H1 (cell line): ENCODE measurements around the gene FOXP2. TPM values are rescaled to one million over a fixed set of nuclear protein-coding genes. Genes with fewer than 3 reads are reported as not detected.

Experiments used
- CTCF ChIA-PET: fragments of 300-600 bp; sonication (Branson Sonifier 250); formaldehyde crosslinking; loops from one replicate; lab custom pipeline; 2021; ENCODE audit not compliant: partially characterized antibody; lab: Charles Lee
- POLR2A ChIA-PET: fragments of 300-600 bp; sonication (Branson Sonifier 250); formaldehyde crosslinking; loops from one replicate; lab custom pipeline; 2021; ENCODE audit warnings: inconsistent platforms; ENCODE audit not compliant: partially characterized antibody; lab: Charles Lee
- DNase-seq, 2 experiments: peaks; one replicate each; pipeline versions ENCODE4 v3.0.0 to v3.0.0-alpha.2; 2010 to 2022; ENCODE audit warnings: low spot score in 2 of 2, low read depth in 1 of 2, mixed read lengths in 1 of 2
- FAIRE-seq: peaks from 2 replicates; lab custom pipeline; 2011; peaks lifted over from hg19 to GRCh38; lab: Jason Lieb, UNC
- H2AFZ ChIP-seq: 2 replicates; pipeline ENCODE4 v1.8.1; 2012; ENCODE audit warnings: low read length, inconsistent platforms
- H2AK5ac ChIP-seq: 2 replicates; pipeline ENCODE4 v1.6.1; 2013; ENCODE audit warnings: low read depth, low read length
- H2BK120ac ChIP-seq: replicated peaks from 2 replicates; pipeline ENCODE3; 2013; ENCODE audit warnings: low read depth, low read length, inconsistent platforms
- H2BK12ac ChIP-seq: 2 replicates; pipeline ENCODE4 v1.6.1; 2013; ENCODE audit warnings: low read depth, low read length
- H2BK15ac ChIP-seq: 2 replicates; pipeline ENCODE4 v1.6.1; 2013; ENCODE audit warnings: low read length
- H2BK20ac ChIP-seq: 2 replicates; pipeline ENCODE4 v1.6.1; 2013; ENCODE audit warnings: low read length
- H2BK5ac ChIP-seq: 2 replicates; pipeline ENCODE4 v1.6.1; 2013; ENCODE audit warnings: low read depth, low read length
- H3K14ac ChIP-seq: 2 replicates; pipeline ENCODE4 v1.6.1; 2013; ENCODE audit warnings: inconsistent platforms; ENCODE audit not compliant: insufficient read length
- H3K18ac ChIP-seq: 2 replicates; pipeline ENCODE4 v1.6.1; 2013; ENCODE audit warnings: low read length; ENCODE audit errors: extremely low read depth
- H3K23ac ChIP-seq: 2 replicates; pipeline ENCODE4 v1.6.1; 2013; ENCODE audit warnings: inconsistent platforms; ENCODE audit not compliant: insufficient read length
- H3K23me2 ChIP-seq: 2 replicates; pipeline ENCODE4 v1.6.1; 2013; ENCODE audit warnings: low read depth, low read length
- H3K27ac ChIP-seq: 2 replicates; pipeline ENCODE4 v1.6.1; 2011; ENCODE audit warnings: low read depth, low read length, inconsistent platforms
- H3K27me3 ChIP-seq, 4 experiments: replicated peaks in 1 of 4; 1 replicate in 1 of 4; 2 replicates in 3 of 4; pipeline versions ENCODE4 v1.6.1 to v1.8.1; 2011 to 2013; ENCODE audit warnings: low read length in 3 of 4, mild to moderate bottlenecking in 3 of 4, inconsistent platforms in 2 of 4, mixed read lengths in 2 of 4, moderate library complexity in 1 of 4; ENCODE audit not compliant: control insufficient read depth in 3 of 4, insufficient read depth in 3 of 4; ENCODE audit errors: extremely low read depth in 1 of 4
- H3K36me3 ChIP-seq, 4 experiments: 2 replicates each; pipeline versions ENCODE4 v1.6.1 to v1.8.1; 2011 to 2013; ENCODE audit warnings: mild to moderate bottlenecking in 4 of 4, low read length in 3 of 4, moderate library complexity in 2 of 4, control low read depth in 1 of 4, inconsistent platforms in 1 of 4; ENCODE audit not compliant: insufficient read depth in 4 of 4, control insufficient read depth in 2 of 4
- H3K4ac ChIP-seq: replicated peaks from 2 replicates; pipeline ENCODE3; 2013; ENCODE audit warnings: low read length, low read depth, mixed read lengths, inconsistent platforms; ENCODE audit not compliant: insufficient read length
- H3K4me1 ChIP-seq, 4 experiments: replicated peaks in 1 of 4; 1 replicate in 1 of 4; 2 replicates in 3 of 4; pipeline versions ENCODE4 v1.6.1 to v1.8.1; 2011 to 2013; ENCODE audit warnings: low read length in 3 of 4, inconsistent platforms in 2 of 4, mixed read lengths in 1 of 4; ENCODE audit not compliant: insufficient read depth in 4 of 4, control insufficient read depth in 3 of 4
- H3K4me2 ChIP-seq, 2 experiments: 2 replicates each; pipeline versions ENCODE4 v1.6.1 to v1.8.1; 2011 to 2013; ENCODE audit warnings: low read depth in 2 of 2, low read length in 2 of 2, control low read depth in 1 of 2, inconsistent platforms in 1 of 2, mild to moderate bottlenecking in 1 of 2; ENCODE audit not compliant: insufficient read depth in 1 of 2
- H3K4me3 ChIP-seq, 4 experiments: fragments of 200-600, 300-600 bp in 1 of 4; sonication (generic), shearing (Covaris generic), sonication (Bioruptor Twin) in 1 of 4; 2 replicates each; pipeline versions ENCODE4 v1.5.1 to v1.8.1; 2011 to 2016; ENCODE audit warnings: low read length in 4 of 4, low read depth in 3 of 4, control low read depth in 2 of 4, inconsistent platforms in 2 of 4, mild to moderate bottlenecking in 2 of 4, mixed read lengths in 1 of 4, moderate library complexity in 1 of 4; ENCODE audit not compliant: insufficient read depth in 2 of 4; ENCODE audit errors: extremely low read depth in 1 of 4
- H3K56ac ChIP-seq: replicated peaks from 2 replicates; pipeline ENCODE3; 2013; ENCODE audit warnings: low read depth, mild to moderate bottlenecking, mixed read lengths, low read length, inconsistent platforms; ENCODE audit not compliant: insufficient read length
- H3K79me1 ChIP-seq: 2 replicates; pipeline ENCODE4 v1.6.1; 2013; ENCODE audit warnings: low read depth, low read length, control low read depth
- H3K79me2 ChIP-seq, 2 experiments: 2 replicates each; pipeline versions ENCODE4 v1.6.1 to v1.8.1; 2012 to 2013; ENCODE audit warnings: low read length in 2 of 2, mild to moderate bottlenecking in 2 of 2, inconsistent platforms in 1 of 2; ENCODE audit not compliant: insufficient read depth in 2 of 2, control insufficient read depth in 1 of 2
- H3K9ac ChIP-seq, 4 experiments: replicated peaks in 1 of 4; 1 replicate in 1 of 4; 2 replicates in 3 of 4; pipeline versions ENCODE4 v1.6.1 to v1.8.1; 2011 to 2013; ENCODE audit warnings: low read depth in 3 of 4, low read length in 3 of 4, control low read depth in 2 of 4, mild to moderate bottlenecking in 2 of 4, moderate library complexity in 2 of 4, inconsistent platforms in 1 of 4; ENCODE audit errors: extremely low read depth in 1 of 4
- H3K9me3 ChIP-seq, 2 experiments: 2 replicates each; pipeline versions ENCODE4 v1.6.1 to v1.8.1; 2012 to 2013; ENCODE audit warnings: mild to moderate bottlenecking in 2 of 2, moderate library complexity in 2 of 2, control low read depth in 1 of 2, inconsistent platforms in 1 of 2, low read depth in 1 of 2, low read length in 1 of 2, mixed read lengths in 1 of 2; ENCODE audit not compliant: insufficient read depth in 2 of 2
- H4K20me1 ChIP-seq, 2 experiments: replicated peaks in 1 of 2; 2 replicates each; pipeline versions ENCODE3 to v1.8.1; 2011 to 2013; ENCODE audit warnings: inconsistent platforms in 2 of 2, low read length in 2 of 2, mild to moderate bottlenecking in 1 of 2; ENCODE audit not compliant: insufficient read depth in 2 of 2, control insufficient read depth in 1 of 2
- H4K5ac ChIP-seq: 2 replicates; pipeline ENCODE4 v1.6.1; 2013; ENCODE audit warnings: low read length, low read depth, mixed read lengths, inconsistent platforms; ENCODE audit not compliant: insufficient read length
- H4K8ac ChIP-seq: 2 replicates; pipeline ENCODE4 v1.8.0; 2013; ENCODE audit warnings: mild to moderate bottlenecking, moderate library complexity, low read length, inconsistent platforms; ENCODE audit not compliant: insufficient read depth; ENCODE audit errors: extremely low read depth
- H4K91ac ChIP-seq: replicated peaks from 2 replicates; pipeline ENCODE3; 2013; ENCODE audit warnings: low read length, mixed read lengths, inconsistent platforms; ENCODE audit not compliant: insufficient read length
- KDM1A ChIP-seq: fragments of 200-600, 300-600 bp; sonication (generic); IDR thresholded peaks from 2 replicates; pipeline ENCODE4 v1.7.1; 2016; ENCODE audit warnings: mild to moderate bottlenecking, low read length, borderline replicate concordance
- RAD21 ChIP-seq, 2 experiments: IDR thresholded peaks in 1 of 2; conservative IDR thresholded peaks in 1 of 2; 2 replicates each; pipeline ENCODE4 v1.6.1; 2011; ENCODE audit warnings: low read depth in 2 of 2, low read length in 2 of 2, improper control_type of control experiment in 1 of 2, inconsistent platforms in 1 of 2, mild to moderate bottlenecking in 1 of 2, moderate library complexity in 1 of 2
- RBBP5 ChIP-seq: IDR thresholded peaks from 2 replicates; pipeline ENCODE4 v1.7.1; 2012; ENCODE audit warnings: low read depth, mild to moderate bottlenecking, inconsistent platforms, low read length, moderate library complexity, borderline replicate concordance
- SIX5 ChIP-seq: IDR thresholded peaks from 2 replicates; pipeline ENCODE4 v1.6.1; 2011; ENCODE audit warnings: mild to moderate bottlenecking, low read depth, low read length
- SUZ12 ChIP-seq: fragments of 200-600 bp; sonication (generic); IDR thresholded peaks from 2 replicates; pipeline ENCODE4 v1.6.1; 2012; ENCODE audit warnings: mild to moderate bottlenecking, inconsistent platforms, low read length, moderate library complexity, mixed read lengths
- TAF7 ChIP-seq: optimal IDR thresholded peaks from 2 replicates; pipeline ENCODE3; 2011; ENCODE audit warnings: low read depth, mild to moderate bottlenecking, inconsistent platforms, low read length, moderate library complexity, borderline replicate concordance
- TCF12 ChIP-seq: IDR thresholded peaks from 2 replicates; pipeline ENCODE4 v1.6.1; 2011; ENCODE audit warnings: low read depth, mild to moderate bottlenecking, low read length
- WGBS, 2 experiments: shearing (Covaris generic) in 1 of 2; methylation state at CpG; one replicate each; pipeline versions ENCODE4 v1.1.6 to v1.1.7; 2013 to 2015; ENCODE audit warnings: low lambda C conversion rate in 2 of 2, mixed read lengths in 2 of 2, inconsistent platforms in 1 of 2, low coverage in 1 of 2, missing lambda C conversion rate in 1 of 2; ENCODE audit not compliant: insufficient replicate concordance in 2 of 2, insufficient coverage in 1 of 2, insufficient read length in 1 of 2; ENCODE audit errors: extremely low coverage in 1 of 2, missing lambda C conversion rate in 1 of 2; 5-methylcytosine and 5-hydroxymethylcytosine counted together
- polyA plus RNA-seq, 7 experiments: library from polyadenylated mRNA; depleted of rRNA in 3 of 7; stranded (reverse) in 5 of 7; unstranded in 2 of 7; fragments of >200 nt in 5 of 7; fragments of 200-250 nt in 2 of 7; gene quantifications; 1 replicate in 5 of 7; 2 replicates in 1 of 7; 4 replicates in 1 of 7; pipeline versions ENCODE4 v1.2.1 to v1.2.3, GENCODE V29; 2011 to 2013; ENCODE audit warnings: missing spikeins in 2 of 7, mixed read lengths in 2 of 7
- total RNA-seq: library from RNA; stranded (reverse); fragmentation: NEBNext Ultra II Directional; extraction: Animal tissue kit (Norgen Biotek cat#: 25700); gene quantifications from 2 replicates; pipeline ENCODE4 v1.2.1, GENCODE V29; 2021

FOXP2 gene
- total and polyA plus RNA-seq, 2 of the 8 experiments (the other 6 are each of a cell fraction or from before 2014, with no cell fraction given), result 0.09 to 0.43 TPM

- H4K91ac ChIP-seq, result peak overlapping the region; percentile 49
- no peak overlapping the region; the same call in 1 of the 2 replicates for H2AFZ ChIP-seq
- peak overlapping the region; percentile 66; the same call in 1 of the 2 replicates for H2BK5ac ChIP-seq
- no peaks in the 10 kb centered on the region for H3K79me1 ChIP-seq
- no peaks in the 10 kb centered on the region for H3K79me2 ChIP-seq
- H2BK120ac ChIP-seq, result no peak overlapping the region
- no peak overlapping the region for H4K5ac ChIP-seq
- no peak overlapping the region; the same call in 1 of the 2 replicates for H3K18ac ChIP-seq
- H3K56ac ChIP-seq, result no peak overlapping the region
- no peaks in the 10 kb centered on the region for H3K27me3 ChIP-seq
- H2BK15ac ChIP-seq, result no peak overlapping the region
- H2BK12ac ChIP-seq, result 0 out of 2 replicates have a peak overlapping the region, but pooled peaks have one; percentile 27
- H3K23ac ChIP-seq, result no peak overlapping the region
- 58% methylated on average over 3 of the region's 3 CpGs; no CpG with 5 or more reads in 1 of the 2 experiments for WGBS, 2 experiments
- peaks cover 1 to 16% (median 12%) of the 10 kb centered on the region in 4 experiments; a peak in 6 of 7 replicates for H3K4me1 ChIP-seq
- no peaks in the 10 kb centered on the region for H3K9me3 ChIP-seq
- no peaks in the 10 kb centered on the region for H3K36me3 ChIP-seq
- ChIA-PET CTCF (interaction anchor here (0.8 kb wide), 1 partner anchor 28 kb away, joined by 3 read pairs; no protein-coding TSS in a partner anchor), POLR2A (no interaction called here)
- no peak overlapping the region for H3K4me3 ChIP-seq
- no peak overlapping the region for H3K9ac ChIP-seq
- H3K23me2 ChIP-seq, result no peaks in the 10 kb centered on the region
- no peak overlapping the region for H3K27ac ChIP-seq
- H3K4ac ChIP-seq, result no peak overlapping the region
- H4K8ac ChIP-seq, result no peak overlapping the region
- no peak overlapping the region for H3K14ac ChIP-seq
- no peak overlapping the region for H2BK20ac ChIP-seq
- TF ChIP-seq TCF12 (no peak), RAD21 (IDR thresholded peaks at IDR 0.05 in 1 of 2, conservative IDR thresholded peaks at IDR 0.05 in 1 of 2; ENCODE audit: low read depth in 2 of 2, low read length in 2 of 2) (0 out of 4 replicates have a peak, but pooled peaks of 1 of the 2 experiments have one; percentile 1), SIX5 (no peak), SUZ12 (no peak), KDM1A (no peak), TAF7 (no peak), RBBP5 (no peak)
- no peak for FAIRE-seq
- H2AK5ac ChIP-seq, result no peak overlapping the region
- DNase-seq, result no peak
- H3K4me2 ChIP-seq, result peak overlapping the region; percentile 16 to 38; a peak in 1 of 4 replicates
- no peaks in the 10 kb centered on the region for H4K20me1 ChIP-seq
These were observed 215.1 kb downstream of the FOXP2 start for GRCh38 chr7:114629762-114630161.
